ENCODE results near the gene TMEM80.
"Not testable (repeated sequence)": the region's sequence is repeated elsewhere in the genome, so short reads cannot be mapped to it uniquely, and the experiment has no call there.

Gene TMEM80

GRCh38 chr11:679271-680207 lies 16.1 kb upstream of the TMEM80 start:
- DNase-seq (ENCODE audit: low spot score), result no peak

- DNase-seq (ENCODE audit: low spot score), result no peak
Measured at GRCh38 chr11:680476-680875, 15.1 kb upstream of the TMEM80 start.

DNA sequence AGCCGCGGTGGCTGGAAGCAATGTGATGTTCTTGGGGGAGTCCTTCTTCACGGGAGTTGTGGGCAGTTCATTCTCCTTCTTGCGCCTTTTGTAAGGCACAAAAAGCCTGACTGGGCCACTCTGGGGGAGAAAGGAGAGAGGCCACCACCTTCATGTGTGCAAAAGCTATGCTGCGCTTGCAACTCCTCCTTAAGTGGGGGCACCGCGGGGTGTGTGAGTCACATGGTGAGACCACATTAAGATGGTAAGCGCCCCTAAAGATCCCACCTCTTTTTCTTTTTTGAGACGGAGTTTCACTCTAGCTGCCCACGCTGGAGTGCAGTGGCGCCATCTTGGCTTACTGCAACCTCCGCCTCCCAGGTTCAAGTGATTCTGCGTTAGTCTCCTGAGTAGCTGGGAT lies 14.6 kb upstream of the TMEM80 start:
- no peak for DNase-seq (ENCODE audit: low spot score)

DNA sequence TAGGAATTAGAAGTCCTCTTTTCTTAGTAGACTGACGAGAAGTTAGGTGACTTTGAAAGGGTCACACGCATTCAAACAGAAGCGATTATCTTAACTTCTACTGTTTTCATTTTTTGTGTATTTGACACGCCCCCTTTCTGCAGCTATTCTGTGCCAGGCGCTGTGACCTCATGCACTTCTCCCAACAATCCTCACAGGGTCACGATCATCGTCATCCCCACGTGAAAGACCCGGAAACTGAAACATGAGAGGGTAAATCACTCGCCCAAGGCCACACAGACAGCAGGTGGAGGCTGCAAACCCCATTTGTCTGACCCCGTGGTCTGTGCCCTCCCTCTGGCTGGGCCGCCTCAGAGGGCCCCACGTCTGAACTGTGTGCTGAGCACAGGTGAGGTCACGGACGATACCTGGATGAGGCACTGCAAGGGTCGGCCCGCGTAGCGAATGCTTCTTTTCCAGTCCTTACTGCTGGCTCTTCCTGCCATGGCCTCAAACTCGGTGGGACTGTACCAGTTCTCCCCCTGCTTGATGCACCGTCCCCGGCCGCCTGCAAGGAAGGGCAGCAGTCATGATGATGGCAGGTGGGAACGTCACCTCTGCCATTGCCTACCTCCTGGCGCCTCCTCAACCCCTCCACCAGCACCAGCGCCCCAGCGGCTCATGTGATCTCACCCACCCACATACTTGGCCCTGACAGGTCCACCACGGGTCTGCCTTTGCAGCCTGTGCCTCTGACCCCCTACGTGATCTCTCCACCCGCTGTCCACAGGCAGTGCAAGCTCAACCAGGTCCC lies 9.0 kb upstream of the TMEM80 start:
- DNase-seq (ENCODE audit: low spot score), result no peak

- DNase-seq (ENCODE audit: low spot score), result no peak
Measured at GRCh38 chr11:687751-688150, 7.9 kb upstream of the TMEM80 start.

- DNase-seq (ENCODE audit: low spot score), result no peak
Measured at GRCh38 chr11:688681-689080, 6.9 kb upstream of the TMEM80 start.

DNA sequence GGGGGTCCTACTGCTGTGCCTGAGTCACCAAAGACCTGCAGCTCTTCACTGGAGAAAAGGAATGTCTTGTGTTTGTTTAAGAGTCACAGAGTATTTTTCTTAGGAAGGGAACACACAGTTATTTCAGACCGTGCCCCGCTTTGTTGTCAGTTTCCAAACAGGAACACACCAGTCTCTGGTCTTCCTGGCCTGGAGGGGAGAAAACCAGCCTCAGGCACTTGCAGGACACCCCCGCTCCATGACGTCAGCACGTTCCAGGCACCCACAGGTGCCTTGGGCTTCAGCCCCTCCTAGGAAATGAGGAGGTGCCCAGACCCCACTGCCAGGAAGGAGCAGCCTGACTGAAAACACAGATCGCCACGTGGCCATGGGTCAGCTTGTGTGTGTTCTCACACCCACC lies 6.0 kb upstream of the TMEM80 start:
- DNase-seq (ENCODE audit: low spot score), result no peak

DNA sequence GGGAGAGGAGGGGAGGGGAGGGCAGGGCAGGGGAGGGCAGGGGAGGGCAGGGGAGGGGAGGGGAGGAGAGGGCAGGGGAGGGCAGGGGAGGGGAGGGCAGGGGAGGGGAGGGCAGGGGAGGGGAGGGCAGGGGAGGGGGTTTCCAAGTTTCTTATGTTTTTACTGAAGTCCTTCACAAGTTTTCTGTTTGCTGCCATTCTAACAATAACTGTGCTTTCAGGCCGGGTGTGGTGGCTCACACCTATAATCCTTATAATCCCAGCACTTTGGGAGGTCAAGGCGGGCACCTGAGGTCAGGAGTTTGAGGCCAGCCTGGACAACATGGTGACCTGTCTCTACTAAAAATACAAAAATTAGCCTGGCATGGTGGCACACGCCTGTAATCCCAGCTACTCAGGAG lies 5.4 kb upstream of the TMEM80 start:
- not testable (repeated sequence) for DNase-seq (ENCODE audit: low spot score)

DNA sequence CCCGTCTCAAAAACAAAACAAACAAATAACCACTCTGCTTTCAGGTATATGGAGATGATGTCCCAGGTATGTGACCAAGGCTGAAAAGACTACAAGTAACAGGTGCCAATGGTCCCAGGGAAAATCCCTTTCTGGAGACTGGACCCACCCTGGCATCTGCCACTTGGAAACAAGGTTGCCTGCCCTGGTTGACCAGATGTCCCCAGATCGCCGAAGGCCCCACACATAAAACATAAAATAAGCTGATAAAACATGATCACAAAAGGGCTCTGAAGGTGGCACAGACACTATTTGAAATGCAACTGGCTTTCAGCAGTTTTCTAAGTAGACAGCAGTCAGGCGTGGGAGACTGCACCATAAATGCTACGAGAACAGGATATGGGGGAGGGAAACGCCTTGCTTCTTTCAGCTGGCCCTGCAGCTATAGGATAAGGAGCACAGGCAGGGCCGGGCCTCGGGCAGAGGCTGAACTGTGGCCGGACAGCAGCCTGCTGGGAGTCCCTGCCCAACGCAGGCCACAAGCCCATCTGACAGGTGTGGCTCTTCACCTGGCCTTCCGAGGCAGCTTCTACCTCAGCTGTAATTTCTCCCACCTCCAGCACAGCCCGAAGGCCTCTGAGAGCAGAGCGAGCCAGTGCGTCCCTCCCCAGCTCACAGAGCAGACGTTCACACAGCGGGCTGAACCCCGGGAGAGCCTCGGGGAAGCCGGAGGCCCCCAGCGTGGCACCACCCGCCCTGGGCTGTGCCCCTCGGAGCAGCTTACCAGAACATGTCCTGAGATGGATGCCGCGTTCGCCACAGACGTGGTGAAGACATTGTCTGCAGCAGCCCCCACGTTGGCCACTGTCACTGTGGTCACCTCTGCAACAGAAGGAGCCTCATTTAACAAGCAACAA lies 4.6 kb upstream of the TMEM80 start:
- DNase-seq (ENCODE audit: low spot score), result no peak

DNA sequence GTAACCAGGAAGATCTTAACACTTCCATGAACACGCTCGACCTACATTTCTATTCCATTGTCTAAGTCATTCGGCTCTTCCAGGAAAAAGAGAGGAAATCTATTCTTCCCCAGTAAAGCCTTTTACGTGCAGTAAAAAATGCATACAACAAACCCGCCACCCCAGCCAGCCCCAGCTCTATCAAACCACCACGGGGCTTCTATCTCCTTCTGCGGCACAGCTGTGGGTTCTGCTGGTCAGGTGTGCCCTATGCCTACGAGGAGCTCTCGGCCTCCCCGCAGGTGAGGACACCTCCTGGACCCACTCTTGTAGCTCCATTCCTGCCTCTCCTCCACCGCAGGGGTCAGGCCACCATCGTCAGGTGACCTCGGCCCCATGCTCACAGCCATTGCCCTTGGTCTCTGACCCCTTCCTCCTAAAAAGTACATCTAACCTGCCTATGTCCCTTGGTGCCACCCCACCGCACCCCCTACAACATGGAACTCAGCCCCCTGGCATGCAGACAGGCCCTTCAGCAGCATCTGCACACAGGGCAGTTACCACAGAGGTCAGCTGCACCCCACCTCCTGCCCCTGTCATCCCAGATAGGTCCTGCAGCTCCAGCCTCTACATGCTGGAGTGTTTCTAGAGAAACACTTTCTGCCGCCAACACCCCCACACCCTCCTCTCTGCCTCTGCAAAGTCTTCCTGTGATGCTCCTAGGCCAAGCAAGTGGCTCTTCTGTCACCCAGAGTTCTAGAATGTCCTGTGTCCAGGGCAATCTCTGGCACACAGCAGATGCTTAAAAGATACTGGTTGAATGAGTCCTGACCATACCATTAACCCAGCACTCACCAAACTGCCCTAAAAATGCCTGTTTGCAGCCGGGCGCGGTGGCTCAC lies 3.7 kb upstream of the TMEM80 start:
- no peak for DNase-seq (ENCODE audit: low spot score)

GRCh38 chr11:692824-693414 lies 2.7 kb upstream of the TMEM80 start:
- no peak for DNase-seq (ENCODE audit: low spot score)

GRCh38 chr11:693415-693831 lies 2.2 kb upstream of the TMEM80 start:
- DNase-seq (ENCODE audit: low spot score), result peak; percentile 29

DNA sequence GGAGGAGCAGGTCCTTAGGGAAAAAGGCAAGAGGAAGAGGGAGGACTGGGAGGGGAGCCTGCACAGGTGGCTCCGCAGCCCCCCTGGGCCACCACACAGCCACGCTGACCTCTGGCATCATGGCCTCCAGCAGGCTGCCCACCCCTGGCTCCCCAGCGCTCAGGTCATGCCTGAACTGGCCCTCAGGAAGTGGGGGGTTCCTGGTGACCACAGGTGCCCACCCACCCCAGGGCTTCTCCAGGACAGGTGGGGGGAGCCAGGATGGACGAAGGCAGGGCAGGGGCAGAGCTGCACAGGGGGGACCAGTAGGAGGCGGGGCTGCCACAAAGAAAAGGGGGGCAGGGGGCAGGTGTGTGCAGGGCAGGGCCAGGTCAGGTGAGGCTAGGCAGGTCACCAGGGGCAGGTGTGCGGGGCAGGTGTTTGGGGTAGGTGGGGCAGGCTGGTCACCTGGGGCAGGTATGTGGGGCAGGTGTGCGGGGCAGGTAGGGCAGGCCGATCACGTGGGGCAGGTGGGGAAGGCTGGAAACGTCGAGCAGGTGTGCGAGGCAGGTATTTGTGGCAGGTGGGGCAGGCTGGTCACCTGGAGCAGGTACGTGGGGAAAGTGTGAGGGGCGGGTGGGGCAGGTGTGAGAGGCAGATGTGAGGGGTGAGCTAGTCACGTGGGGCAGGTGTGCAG lies 1.6 kb upstream of the TMEM80 start:
- DNase-seq (ENCODE audit: low spot score), result no peak

DNA sequence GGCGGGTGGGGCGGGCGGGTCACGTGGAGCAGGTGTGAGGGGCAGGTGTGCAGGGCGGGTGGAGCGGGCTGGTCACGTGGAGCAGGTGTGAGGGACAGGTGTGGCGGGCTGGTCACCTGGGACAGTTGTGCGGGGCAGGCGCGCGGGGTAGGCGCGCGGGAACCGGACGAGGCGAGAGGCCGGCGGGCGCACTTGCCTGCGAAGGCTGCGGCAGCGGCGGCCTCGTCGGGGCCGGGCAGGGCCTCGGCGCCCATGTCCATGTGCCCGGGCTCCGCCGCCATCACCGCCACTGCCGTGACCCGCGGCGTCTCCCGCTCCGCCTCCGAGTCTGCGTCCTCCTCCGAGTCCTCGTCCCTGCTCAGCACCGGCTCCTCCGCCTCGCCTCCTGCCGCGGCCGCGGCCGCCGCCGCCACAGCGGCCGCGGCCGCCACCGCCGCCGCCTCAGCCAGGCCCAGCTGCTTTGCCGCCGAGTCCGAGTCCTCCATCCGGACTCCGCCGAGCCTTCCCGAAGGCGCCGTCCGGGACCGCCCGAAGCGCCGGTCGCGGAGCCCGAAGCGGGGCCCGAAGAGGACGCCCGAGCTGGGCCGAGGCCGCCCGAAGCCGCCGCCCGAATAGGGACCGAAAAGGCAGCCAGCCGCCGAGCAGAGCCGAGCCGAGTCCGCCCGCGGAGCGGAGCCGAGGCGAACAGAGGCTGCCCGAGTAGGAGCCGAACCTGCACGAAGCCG lies 891 bp upstream of the TMEM80 start, which contains the start of gene DEAF1:
TSS of gene DEAF1 (minus strand) at position 660 of the 725 bp plus-strand sequence. CDS start at position 485, 175 bp downstream.
- DNase-seq (ENCODE audit: low spot score), result peak; percentile 85

DNA sequence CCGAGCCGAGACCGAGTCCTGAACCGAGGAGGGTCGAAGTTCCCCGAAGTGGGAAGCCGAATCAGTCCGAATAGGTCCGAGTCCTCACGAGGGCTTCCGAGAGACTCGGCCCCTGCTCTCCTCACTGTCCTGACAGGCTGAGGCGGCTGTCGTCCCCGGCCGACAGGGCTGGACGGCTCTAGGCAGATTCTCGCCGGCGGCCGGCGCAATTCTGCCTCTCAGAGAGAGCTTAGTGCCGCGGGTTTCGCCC lies 403 bp upstream of the TMEM80 start:
- DNase-seq (ENCODE audit: low spot score), result no peak

GRCh38 chr11:696955-697491 lies 1.4 kb downstream of the TMEM80 start:
- peak; percentile 63 for DNase-seq (ENCODE audit: low spot score)

- DNase-seq (ENCODE audit: low spot score), result no peak
Measured at GRCh38 chr11:697811-698311, 2.2 kb downstream of the TMEM80 start.

GRCh38 chr11:698493-699115 lies 3.0 kb downstream of the TMEM80 start:
- no peak for DNase-seq (ENCODE audit: low spot score)

DNA sequence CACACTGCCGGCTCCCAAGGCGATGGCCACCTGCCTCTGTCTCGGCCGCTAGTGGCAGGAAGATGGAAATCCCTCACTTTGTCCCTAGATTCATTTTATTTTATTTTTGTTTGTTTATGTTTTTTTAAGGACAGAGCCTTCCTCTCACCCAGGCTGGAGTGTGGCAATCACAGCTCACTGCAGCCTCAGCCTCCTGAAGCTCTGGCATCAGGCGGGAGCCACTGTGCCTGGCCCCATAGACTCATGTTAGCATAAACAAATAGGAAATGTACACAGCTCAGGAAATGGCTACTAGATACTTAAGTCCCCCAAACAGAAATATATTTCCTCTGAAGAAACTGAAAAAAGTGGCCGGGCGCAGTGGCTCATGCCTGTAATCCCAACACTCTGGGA lies 3.5 kb downstream of the TMEM80 start:
- no peak for DNase-seq (ENCODE audit: low spot score)

Data from hepatic stellate cell (primary cell).